ENCODE results near the gene NAT10.

Gene NAT10

DNA sequence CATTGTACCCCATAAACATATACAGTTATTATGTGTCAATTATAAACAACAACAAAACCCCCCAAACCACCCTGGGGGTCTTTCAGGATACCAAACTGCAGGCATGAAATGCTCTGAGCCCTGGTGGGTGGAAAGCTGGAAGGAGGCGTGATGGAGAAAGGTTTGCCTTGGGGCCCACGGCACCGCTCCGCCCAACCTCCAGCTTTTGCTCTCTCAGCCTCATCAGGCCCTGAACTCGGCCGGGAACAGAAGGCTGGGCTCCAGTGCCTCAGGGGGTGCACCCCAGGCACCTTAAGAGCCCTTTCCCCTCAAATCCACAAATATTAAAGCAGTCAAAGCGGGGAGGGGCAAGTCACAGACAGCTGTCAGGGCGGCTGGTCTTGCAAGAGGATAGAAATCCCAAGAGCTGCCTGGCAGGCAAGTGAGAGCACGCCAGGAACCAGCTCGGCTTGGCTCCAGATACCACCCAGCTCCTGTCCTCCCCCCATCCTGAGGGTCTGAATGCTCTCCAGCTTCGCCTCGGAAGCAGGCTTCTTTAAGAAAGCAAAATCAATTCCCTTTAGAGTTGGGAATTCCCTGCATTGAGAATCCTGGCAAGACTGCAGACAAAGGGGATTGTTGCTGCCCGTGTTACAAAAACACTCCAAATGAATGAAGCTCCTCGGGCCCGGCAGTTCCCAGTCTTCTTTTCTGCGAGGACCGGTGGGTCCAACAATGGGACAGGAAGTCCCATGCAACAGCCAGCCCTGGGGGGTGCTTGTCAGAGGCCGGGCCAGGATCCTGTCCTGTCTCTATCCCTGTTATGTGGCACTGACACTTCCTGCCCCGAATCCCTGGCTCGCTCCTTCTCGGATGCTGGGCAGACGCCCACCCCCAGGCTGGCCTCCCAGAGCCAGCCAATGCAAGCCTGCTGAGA, 80.8 kb downstream of the NAT10 start:
- in situ Hi-C loops (cut with MboI; ENCODE audit: low sequenced_read_pairs) = no loop called here

DNA sequence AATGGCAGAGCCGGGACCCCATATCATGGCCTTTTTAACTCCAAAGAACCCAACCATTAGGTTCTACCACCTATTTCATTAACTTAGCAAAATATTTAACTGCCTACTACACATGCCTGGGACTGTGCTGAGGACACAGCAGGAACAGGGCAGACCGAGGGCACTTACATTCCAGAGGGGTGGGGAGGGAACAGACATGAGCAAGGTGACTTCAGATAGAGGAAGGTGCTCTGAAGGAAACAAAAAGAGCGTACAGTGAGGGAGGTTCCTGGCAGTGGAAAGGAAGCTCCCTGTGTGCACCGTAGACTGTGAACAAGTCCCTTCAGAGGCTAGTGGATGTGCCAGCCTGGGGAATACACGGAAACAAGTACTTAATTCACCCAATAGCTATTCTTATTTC, 82.8 kb downstream of the NAT10 start:
- in situ Hi-C loops (cut with MboI; ENCODE audit: low sequenced_read_pairs) = no loop called here

DNA sequence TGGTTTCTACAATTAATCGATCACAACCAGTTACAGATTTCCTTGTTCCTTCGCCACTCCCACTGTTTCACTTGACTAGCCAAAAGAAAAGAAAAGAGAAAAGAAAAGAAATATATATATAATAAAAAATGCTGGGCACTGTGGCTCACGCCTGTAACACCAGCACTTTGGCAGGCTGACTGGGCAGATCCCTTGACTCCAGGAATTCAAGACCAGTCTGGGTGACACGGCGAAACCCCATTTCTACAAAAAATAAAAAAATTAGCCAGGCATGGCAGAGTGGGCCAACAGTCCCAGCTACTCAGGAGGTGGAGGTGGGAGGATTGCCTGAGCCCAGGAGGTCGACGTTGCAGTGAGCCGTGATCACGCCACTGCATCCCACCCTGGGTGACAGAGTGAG, 83.8 kb downstream of the NAT10 start:
- in situ Hi-C loops (cut with MboI; ENCODE audit: low sequenced_read_pairs) = no loop called here

DNA sequence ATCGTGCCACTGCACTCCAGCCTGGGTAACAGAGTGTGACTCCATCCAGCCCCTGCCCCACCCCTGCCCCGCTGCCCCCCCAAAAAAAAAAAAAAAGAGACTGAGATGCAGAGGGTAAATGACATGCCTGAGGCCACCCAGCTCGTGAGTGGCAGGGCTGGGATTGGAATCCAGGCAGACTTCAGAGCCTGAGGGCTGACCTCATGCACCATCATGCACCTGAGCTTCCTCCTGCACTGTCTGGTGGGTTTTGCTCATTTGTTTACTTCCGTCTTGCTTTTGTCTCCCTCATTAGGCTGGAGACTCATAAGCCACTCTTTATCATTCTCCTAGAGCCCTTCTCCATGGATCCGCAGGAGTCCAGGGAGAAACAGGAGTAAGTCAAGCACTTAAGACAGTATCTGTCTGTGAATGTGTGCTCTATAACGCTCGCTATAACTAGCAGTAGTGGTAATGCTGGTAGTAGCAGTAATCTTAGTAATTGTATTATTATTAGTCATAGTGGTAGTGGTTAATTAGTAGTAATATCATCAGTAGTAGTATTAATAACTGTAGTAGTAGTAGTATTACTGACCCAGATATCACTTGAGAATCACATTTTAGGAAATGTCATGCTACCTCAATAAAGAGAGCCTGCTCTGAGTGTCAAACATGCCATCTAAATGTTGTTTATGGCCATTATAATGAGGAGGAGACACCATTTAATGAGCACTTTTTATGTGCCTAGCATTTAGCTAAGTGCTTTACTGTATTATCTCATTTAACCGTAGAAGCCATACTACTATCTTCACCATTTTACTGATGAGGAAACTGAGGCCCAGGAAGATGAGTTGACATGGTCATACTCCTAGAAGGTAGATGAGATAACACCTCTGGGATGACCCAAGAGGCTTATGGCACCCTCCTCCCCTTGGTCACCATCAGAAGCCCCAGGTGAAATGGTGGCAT, 85.0 kb downstream of the NAT10 start:
- in situ Hi-C loops (cut with MboI; ENCODE audit: low sequenced_read_pairs) = no loop called here

DNA sequence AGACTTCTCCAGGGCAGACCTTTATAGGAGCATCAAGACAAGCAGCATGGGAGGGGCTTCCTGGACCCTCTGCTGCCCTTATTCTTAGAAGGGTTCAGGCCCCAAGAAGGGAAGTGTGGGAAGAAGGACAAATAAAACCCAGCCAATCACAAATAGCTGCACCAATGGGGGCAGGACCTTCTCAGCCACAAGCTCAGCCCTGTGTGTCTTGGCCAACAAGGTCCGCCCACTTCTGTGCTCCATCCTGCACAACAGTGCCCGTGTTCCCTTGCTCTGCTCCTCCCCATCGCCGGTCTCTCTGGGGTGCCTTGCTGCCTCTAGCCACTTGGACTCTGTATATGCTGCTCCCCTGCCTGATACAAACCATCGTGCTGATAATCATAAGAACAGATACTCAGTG, 86.1 kb downstream of the NAT10 start:
- in situ Hi-C loops (cut with MboI; ENCODE audit: low sequenced_read_pairs) = no loop called here

DNA sequence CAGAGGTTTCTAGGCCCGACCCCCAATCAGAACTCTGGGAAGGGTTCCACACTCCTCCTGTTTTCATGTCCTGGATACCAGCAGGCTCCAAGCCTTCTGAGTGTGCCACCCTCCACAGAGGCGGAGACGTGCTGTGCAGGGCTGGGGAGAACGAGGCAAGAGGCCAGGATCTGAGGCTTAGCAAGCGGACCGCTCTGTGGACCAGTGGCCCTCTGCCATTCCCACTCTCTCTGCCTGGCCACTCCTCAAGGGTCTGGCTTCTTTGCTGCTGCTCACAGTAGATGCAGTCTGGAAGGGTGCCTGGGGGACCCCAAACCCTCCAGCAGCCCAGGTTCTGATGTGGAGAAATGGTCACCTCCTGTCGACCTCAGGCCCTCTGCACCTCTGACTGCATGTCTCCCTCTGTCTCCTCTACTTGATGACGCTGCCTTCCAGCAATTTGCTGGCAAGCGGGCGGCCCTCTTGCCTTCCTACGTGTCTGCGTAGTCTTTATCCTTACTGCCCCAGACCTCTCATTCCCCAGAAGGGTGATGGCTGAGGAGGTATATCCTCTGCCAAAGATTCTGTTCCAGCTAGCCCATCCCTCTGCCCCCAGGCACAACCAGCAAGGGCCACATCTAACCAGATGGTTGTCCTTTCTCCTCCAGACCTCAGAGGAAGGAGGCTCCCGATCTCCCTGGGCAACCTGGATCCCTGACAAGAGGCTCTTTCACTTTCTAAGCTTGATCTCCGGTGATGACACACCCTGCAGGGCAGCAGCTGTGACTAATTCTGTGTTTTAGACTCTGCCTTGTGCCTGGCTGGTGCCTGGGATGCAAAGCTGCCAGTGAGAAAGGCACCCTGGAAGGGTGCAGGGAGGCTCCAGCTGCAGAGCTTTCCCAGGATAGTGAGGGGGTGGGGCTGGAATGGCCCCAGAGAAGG, 87.3 kb downstream of the NAT10 start:
- in situ Hi-C loops (cut with MboI; ENCODE audit: low sequenced_read_pairs) = no loop called here

DNA sequence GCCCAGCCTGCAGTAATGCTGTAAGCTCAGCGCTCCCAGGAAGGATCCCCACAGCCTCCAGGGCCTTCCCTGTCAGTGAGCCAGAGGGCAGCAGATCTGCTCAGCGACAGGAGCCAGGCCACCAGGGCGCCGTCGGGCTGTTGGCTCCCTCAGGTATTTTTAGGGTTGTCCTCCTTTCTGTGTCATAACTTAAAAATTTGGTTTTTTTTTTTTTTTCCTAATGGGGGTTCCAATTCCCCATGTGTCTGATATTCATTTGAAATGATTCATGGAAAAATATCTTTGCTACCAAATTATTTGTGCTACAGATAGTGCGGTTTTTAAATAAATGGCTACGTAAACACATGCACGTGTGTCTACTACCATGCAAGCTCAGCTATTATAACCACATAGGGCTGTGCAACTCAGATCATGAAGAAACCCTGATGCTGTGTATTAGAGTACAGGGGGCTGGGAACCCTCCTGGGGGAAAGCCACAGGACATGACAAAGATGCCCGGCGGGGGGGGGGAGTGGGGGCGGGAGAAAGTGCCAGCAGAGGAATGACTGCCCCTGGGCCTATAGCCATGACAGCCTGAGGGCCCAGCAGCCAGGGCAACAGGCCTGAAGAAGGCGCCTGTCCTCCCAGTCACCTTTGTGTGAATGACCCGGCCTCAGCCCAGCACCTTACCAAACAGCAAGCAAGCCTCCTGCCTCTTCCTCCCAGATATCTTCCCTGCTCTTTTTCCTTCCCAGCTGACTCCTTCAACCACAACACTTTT, 89.3 kb downstream of the NAT10 start:
- in situ Hi-C loops (cut with MboI; ENCODE audit: low sequenced_read_pairs) = no loop called here
